GM19467 (cell line): Measurements from ENCODE around the gene DHCR24.

Source experiments
- ATAC-seq: cut with Tn5 transposase; IDR thresholded peaks from one replicate; pipeline ENCODE4 v1.9.1; 2021; ENCODE audit warnings: mild to moderate bottlenecking, moderate library complexity; ENCODE audit not compliant: unreplicated experiment

DHCR24 gene

GRCh38 chr1:54804471-54805132, 82.4 kb downstream of the DHCR24 start:
- no peak for ATAC-seq

GRCh38 chr1:54803761-54804470, 83.1 kb downstream of the DHCR24 start:
- no peak for ATAC-seq

- ATAC-seq = peak; percentile 75
Measured at GRCh38 chr1:54800899-54801759, 85.9 kb downstream of the DHCR24 start, which contains the start of gene TTC22. Gene TTC22, minus strand, starts transcription at chr1:54801323. Its CDS starts 160 bp downstream, at chr1:54801163.

GRCh38 chr1:54800041-54800898, 86.7 kb downstream of the DHCR24 start:
- ATAC-seq = no peak
